Stimulated activated CD4-positive, alpha-beta T cell treated with anti-CD3 and anti-CD28 coated beads, Interleukin-12 subunit alpha, Interleukin-12 subunit beta, amount 100 ng/mL, for 48 hours (primary cell): ENCODE data around the gene MIA.
A peak's percentile ranks its signal among the peaks of the same experiment; 100 is the strongest.
"Not testable (repeated sequence)": the region's sequence is repeated elsewhere in the genome, so short reads cannot be mapped to it uniquely, and the experiment has no call there.

ENCODE experiments used
- DNase-seq, 3 donors: peaks; one replicate each; pipeline ENCODE4 v3.0.0-alpha.2; 2020; ENCODE audit warnings: low read depth in 2 of 3, low spot score in 1 of 3

The MIA gene

DNA sequence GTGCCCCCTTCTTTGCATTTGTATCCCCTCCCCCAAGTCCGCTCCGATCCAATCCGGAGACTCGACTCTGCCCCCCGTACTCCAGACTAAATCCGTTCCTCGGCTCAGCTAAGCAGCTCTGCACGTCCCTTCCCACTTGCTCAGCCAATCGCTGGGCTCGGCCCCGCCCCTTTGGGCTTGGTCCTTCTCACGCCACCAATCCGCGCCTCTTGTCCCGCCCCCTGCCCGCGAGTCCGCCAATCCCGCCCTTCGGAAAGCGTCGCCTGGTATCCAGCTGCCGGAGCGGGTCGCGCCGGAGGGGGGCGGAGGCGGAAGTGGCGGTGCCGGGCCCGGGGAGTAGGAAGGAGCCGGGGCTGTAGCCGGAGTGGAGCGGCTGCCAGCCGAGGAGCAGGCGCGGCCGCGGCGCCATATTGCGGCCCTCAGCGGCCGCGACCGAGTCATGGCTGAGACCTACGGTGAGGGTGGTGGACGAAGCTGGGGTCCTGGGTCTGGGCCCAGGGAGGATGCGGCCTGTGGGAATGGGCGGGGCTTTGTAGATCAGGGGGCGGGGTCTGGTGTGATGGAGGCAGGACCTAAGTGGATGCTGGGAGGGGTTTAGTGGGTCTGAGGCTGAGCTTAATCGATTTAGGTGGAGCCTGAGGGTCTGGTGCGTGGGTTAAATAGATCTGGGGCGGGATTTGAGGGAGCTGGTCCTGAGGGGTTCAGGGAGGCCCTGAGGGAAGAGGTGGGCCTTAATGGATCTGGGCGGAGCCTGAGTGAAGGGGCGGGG, 2.8 kb downstream of the MIA start, which contains the start of gene RAB4B:
Gene RAB4B (plus strand): TSS at position 311 of the 769 bp plus-strand sequence. CDS start 129 bp downstream, at position 440.
- peak; percentile 99 to 100 (median 100) for DNase-seq

DNA sequence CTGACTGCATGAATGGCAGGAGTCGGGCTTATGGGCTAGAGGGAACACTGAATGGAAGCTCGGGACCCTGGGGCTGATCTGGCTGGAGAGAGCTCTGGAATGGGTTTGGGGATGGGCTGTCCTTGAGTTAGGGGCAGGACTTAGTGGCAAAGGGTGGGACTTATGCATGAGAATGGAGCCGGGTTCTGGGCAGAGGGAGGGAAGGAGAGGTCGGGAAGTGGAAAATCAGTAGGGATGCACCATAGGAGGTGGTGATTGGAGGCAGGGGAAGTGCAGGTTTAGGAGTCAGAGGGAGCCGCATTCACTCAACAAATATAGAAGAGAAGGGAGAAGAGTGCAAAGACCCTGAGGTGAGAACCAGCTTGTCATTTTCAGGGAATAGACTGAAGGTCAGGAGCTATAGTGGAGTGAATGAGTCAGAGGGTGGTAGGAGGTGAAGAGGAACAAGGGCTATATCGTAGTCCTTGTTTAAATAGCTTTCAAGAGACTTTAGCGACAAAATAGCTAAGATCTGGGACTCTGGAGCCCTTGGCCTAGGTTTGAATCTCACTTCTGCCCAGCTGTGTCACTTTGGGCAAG, 3.5 kb downstream of the MIA start:
- no peak for DNase-seq

DNA sequence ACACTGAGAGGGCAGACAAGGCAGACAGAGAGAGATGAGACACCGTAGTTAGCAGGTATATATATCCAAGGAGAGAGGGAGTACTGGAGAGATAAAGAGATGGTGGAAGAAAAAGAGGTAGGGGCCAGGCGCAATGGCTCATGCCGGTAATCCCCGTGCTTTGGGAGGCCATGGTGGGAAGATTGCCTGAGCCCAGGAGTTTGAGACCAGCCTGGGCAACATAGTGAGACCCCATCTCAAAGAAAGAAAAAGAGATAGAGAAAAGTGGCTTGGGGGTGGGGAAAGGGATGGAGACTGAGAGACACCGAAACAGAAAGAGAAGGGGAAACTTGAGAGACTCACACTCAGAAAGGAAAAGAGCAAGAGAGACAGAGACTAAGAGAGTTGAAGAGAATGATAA, 5.3 kb downstream of the MIA start:
- DNase-seq = no peak

DNA sequence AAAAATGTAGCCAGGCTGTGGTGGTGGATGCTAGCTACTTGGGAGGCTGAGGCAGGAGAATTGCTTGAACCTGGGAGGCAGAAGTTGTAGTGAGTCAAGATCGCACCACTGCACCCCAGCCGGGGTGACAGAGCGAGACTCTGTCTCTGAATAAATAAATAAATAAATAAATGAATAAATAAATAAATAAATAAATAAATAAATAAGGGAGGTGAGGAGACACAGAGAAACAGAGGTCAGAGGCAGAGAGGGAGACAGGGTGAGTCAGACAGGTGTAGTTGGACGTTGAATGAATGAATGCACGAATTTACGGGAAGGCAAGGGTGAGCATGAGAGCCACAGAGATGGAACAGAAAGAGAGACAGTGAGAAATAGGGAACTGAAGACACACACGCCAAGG, 5.8 kb downstream of the MIA start:
- DNase-seq = no peak

DNA sequence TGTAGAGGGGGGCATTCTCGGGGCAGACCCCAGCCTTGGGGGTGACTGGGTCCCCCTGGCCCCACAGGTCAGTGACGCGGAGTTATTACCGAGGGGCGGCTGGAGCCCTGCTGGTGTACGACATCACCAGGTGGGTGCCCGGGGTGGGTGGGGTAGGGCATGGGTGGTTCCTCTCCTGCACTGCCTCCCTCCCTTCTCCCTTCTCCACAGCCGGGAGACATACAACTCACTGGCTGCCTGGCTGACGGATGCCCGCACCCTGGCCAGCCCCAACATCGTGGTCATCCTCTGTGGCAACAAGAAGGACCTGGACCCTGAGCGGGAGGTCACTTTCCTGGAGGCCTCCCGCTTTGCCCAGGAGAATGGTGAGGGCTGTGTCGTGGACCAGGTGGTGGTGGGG, 8.4 kb downstream of the MIA start:
- DNase-seq = no peak

DNA sequence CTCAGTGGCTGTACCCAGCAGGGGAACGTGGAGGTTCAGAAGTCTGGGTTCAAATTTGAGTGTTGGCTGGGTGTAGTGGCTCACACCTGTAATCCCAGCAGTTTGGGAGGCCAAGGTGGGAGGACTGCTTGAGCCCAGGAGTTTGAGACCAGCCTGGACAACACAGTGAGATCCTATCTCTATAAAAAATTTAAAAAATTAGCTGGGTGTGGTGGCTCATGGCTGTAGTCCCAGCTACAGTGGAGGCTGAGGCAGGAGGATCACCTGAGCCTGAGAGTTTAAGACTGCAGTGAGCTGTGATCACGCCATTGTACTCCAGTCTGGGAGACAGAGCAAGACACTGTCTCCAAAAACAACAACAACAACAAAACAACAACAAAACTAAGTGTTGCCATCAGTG, 8.8 kb downstream of the MIA start:
- not testable (repeated sequence) for DNase-seq

DNA sequence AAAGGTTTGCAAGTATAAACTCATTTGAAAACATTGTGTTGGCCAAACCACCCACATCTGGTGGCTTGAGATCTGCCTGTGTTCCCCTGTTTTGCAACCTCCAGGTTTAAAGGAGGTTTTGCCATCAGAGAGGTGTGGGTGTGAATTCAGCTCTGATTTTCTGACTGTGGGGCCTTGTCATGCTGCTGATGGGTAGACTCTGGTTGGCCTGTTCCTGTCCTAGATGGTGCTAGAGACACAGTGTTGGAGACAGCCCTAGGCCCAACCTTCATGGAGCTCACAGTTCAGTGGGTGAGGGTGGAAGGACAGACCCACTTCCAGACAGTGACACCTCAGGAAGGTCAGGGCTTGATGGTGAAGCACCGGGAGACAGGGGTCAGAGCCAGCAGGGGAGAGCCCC, 10.2 kb downstream of the MIA start:
- DNase-seq = no peak

DNA sequence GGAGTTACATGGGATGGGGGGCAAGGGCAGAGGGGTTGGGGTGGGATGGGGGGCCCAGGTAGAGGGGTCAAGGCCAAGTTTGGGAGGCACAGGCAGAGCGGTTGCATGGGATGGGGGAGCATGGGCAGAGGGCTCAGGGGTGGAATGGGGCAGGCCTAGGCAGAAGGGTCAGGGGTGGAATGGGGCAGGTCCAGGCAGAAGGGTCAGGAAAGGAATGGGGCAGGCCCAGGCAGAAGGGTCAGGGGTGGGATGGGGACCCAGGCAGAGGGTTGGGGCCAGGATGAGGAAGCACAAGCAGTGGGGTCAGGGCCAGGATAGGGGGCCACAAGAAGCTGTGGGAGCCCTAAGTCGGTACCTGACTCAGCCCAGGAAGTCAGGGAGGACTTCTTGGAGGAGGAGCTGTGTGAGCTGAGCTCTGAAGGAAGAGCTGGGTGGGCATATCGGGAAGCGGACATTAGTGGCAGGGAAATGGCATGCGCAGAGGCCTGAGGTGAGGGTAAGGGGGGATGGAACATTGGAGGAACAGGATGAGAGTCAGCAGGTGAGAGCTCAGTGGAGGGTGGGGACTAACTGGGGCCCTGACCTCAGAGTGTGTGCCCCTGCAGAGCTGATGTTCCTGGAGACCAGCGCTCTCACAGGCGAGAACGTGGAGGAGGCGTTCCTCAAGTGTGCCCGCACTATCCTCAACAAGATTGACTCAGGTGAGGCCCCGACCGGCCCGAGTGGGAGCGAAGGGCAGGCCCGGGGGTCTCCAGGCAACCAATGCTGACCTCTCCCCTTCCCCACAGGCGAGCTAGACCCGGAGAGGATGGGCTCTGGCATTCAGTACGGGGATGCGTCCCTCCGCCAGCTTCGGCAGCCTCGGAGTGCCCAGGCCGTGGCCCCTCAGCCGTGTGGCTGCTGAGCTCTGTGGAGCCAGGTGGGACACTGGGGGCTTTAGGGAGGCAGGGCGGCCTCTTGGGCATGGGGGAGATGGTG, 11.0 kb downstream of the MIA start:
- no peak for DNase-seq

DNA sequence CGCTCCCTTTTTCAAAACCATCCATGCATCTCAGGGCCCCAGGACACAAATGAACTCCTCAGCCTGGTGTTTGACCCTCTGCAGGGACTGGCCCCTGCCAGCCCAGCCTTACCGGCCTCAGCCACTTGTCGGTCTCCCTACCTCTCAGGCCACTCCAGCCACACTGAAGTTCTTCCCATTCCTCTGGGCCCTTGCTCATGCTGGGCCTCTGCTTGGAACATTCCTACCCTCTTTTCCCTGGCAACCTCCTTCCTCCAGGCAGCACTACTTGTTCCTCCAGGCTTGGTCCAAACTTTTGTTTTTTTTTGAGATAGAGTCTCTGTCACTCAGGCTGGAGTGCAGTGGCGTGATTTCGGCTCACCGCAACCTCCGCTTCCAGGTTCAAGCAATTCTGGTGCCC, 16.0 kb downstream of the MIA start:
- DNase-seq = no peak

DNA sequence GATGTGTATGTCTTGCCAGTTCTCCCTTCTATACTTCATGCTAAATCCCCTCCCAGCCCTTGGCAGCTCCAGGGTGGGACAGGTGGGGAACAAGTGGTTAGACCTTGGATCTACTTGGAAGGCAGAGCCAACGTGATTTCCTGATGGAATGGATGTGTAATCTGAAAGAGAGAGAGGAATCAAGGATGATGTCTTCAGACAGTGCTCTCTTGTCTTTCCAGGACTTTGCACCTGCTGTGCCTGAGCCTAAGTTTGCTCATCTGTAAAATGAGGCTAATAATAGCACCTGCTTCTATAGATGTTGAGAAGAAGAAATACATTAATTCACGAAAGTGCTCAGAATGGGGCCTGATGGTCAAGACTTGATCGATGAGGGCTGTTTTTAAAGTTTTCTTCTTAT, 16.7 kb downstream of the MIA start:
- DNase-seq = no peak

DNA sequence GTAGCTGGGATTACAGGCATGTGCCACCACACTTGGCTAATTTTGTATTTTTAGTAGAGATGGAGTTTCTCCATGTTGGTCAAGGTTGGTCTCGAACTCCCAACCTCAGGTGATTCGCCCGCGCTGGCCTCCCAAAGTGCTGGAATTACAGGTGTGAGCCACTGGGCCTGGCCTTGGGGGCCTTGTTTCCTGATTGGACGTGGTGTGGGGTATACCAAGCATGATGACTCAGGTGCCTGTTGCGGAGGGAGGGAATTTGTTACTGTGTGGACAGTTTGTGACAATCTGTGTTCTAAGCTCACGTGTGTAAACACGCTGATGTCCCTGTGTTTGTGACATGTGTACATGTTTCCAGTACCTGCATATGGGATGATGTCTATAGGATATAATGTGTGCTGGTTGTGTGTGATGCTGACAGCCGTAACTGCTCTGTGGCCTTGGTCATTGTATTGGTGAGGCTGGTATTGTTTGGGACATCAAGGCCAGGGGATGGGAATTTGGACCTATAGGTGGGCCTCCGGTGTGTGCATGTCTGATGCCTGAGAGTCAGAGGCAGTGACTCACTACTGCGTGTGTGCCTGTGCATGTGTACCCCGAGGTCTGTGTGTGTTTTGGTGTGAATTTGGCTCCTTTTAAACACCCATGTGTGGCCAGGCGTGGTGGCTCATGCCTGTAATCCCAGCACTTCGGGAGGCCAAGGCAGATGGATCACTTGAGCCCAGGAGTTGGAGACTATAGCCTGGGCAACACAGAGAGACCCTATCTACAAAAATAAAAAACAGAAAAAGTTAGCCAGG, 22.0 kb downstream of the MIA start:
- DNase-seq = no peak

DNA sequence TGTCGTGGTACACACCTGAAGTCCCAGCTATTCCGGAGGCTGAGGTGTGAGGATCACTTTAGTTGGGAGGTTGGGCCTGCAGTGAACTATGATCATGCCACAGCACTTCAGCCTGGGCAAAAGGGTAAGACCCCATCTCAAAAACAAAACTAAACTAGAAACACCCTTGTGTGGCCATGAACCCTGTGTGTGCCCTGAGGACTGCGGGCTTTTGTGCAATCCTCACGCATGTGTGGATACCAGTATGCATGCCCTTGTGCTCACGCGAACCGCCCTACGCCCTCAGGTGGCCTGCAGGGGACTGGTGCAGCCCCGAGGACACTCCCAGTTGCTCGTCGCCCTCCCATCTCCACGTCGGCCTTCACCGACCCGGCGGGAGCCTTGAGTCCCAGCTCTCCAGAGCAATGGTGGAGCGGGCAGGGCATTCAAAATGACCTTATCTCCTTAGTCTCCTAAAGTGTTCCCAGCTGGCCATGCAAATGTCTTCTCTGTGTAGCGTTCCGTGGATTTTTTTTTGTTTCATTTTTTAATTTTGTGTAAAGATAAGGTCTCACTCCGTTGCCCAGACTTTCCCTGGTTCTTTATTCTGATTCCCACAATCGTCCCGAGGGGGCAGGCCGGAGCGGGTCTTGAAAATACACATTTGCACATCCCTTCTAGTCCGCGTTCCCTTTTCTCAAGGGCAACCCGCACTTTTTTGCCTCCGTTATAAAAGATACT, 22.8 kb downstream of the MIA start:
- DNase-seq = peak; percentile 35 to 58 (median 51)

DNA sequence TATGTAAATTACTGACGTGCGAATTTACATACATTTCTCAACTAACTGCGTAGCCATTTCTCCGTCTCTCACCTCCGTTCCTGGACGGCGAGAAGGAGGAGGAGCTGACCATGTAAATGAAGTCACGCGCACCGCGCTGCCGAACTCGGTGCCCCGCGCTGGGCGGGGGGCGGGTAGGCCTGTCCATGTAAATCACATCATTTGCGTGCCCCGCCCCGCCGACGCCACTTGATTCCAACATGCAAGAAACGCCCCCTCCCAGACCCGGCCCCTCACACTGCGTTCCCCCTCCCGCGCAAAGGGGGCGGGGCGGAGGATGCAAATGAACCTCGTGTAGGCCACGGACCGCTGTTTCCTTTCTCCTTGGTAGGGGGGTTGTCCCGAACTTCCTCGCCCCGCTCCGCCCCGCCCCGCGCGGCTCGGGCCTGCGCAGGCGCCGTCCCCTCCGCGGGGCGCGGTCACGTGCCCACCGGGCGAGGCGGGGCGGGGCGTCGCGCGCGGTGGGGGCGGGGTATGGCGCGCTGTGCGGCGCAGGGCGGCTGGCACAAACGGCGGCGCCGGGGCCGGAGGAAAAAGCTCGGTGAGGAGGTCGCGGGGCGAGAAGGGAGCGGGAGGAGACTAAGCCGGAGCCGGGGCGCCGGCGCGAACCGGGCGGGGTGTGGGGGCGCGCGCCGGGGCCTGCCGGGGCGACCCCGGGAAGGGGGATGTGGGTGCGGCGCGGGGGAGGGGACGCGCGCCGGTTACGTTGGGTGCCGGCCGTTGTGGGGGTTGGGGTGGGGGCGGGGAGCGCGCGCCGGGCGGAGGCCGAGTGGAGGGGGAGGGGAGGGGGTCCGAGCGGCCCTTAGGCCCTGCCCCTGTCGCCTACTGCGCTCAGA, 23.6 kb downstream of the MIA start, which contains the start of gene EGLN2:
Gene EGLN2 (plus strand): TSS at position 509 of the 875 bp plus-strand sequence. CDS start 1,382 bp downstream, outside the sequence.
- DNase-seq = peak; percentile 100

DNA sequence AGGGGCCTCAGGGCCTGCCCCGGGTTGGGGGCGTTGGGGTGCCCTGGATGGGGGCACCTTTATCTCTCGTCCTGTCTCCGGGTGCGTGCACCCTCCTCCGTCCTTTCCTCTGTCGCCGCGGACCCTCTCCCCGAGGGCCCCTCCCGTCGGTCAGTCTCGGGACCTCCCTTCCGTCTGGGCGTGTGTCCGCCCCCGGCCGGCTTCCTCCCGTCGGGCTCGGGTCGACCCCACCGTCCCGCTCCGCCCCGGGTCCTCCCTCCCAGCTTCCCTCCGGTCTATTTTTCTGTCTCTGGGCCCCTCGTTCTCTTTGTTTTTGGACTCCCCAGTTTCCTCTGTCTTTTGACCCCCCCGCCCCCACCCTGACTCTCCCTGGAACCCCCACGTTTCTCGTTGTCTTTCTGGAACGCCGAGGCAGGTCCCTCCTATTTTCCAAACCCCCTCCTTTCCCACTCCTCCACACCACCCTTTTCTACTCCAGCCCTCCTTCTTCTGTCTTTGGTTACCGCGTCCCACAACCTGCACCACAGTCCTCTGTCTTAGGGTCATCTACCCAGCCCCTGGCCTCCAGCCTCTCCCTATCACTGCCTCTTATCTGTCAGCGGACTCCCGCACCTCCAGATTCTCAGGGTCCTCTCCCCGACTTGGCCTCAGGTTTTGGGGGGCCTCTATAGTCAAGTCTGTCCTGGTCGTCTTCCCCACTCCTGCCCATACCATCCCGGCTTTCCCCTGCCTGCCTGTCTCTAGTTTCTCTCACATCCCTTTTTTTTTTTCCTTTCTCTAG, 24.4 kb downstream of the MIA start:
- DNase-seq = no peak

DNA sequence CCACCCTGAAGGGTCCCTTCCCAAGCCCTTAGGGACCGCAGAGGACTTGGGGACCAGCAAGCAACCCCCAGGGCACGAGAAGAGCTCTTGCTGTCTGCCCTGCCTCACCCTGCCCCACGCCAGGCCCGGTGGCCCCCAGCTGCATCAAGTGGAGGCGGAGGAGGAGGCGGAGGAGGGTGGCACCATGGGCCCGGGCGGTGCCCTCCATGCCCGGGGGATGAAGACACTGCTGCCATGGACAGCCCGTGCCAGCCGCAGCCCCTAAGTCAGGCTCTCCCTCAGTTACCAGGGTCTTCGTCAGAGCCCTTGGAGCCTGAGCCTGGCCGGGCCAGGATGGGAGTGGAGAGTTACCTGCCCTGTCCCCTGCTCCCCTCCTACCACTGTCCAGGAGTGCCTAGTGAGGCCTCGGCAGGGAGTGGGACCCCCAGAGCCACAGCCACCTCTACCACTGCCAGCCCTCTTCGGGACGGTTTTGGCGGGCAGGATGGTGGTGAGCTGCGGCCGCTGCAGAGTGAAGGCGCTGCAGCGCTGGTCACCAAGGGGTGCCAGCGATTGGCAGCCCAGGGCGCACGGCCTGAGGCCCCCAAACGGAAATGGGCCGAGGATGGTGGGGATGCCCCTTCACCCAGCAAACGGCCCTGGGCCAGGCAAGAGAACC, 25.1 kb downstream of the MIA start:
- DNase-seq = no peak

DNA sequence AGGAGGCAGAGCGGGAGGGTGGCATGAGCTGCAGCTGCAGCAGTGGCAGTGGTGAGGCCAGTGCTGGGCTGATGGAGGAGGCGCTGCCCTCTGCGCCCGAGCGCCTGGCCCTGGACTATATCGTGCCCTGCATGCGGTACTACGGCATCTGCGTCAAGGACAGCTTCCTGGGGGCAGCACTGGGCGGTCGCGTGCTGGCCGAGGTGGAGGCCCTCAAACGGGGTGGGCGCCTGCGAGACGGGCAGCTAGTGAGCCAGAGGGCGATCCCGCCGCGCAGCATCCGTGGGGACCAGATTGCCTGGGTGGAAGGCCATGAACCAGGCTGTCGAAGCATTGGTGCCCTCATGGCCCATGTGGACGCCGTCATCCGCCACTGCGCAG, 25.7 kb downstream of the MIA start:
- DNase-seq = no peak

DNA sequence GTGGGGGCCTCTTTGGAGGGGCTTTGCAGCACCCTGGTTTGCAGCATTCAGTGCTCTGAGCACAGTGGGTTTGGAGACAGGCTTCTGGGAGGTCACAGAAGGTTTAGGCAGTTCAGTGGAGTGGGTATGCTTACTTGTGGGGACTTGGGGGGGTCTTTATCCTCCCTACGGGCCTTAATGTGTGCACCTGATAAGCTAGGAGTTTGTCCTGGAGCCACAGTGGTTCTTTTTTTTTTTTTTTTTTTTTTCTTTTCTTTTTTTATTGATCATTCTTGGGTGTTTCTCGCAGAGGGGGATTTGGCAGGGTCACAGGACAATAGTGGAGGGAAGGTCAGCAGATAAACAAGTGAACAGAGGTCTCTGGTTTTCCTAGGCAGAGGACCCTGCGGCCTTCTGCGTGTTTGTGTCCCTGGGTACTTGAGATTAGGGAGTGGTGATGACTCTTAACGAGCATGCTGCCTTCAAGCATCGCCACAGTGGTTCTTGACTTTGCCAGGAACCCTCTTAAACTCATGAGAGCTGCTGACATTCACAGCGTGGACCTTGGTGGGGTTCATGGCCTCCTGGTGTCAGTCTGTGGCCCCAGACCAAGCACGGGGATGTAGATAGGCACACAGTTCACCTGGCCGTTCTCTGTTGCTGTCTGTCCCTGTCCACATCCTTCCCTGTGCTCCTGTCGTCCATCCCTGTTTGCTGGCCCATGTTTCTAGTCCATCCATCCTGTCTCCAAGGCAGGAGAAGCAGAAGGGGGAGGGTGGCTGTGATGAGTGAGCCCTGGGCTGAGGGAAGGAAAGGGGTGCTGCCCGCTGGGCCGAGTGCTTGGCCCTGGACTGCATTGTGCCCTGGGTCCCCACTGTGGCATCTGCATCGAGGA, 26.3 kb downstream of the MIA start:
- no peak for DNase-seq
